GM19467 (cell line): ENCODE measurements around the gene MCF2L2.

Experiments used
- ATAC-seq: cut with Tn5 transposase; IDR thresholded peaks from one replicate; pipeline ENCODE4 v1.9.1; 2021; ENCODE audit warnings: mild to moderate bottlenecking, moderate library complexity; ENCODE audit not compliant: unreplicated experiment

Gene MCF2L2

GRCh38 chr3:183298701-183299153 is 129.7 kb downstream of the MCF2L2 start:
- no peak for ATAC-seq

GRCh38 chr3:183296944-183297343 is 131.5 kb downstream of the MCF2L2 start:
- ATAC-seq: no peak

- no peak for ATAC-seq
Observed at GRCh38 chr3:183295211-183295610, 133.2 kb downstream of the MCF2L2 start.

GRCh38 chr3:183293966-183294365 is 134.5 kb downstream of the MCF2L2 start:
- ATAC-seq: no peak

- no peak for ATAC-seq
Observed at GRCh38 chr3:183291497-183292031, 136.9 kb downstream of the MCF2L2 start.

GRCh38 chr3:183290216-183290615 is 138.2 kb downstream of the MCF2L2 start:
- ATAC-seq: no peak

GRCh38 chr3:183288117-183288516 is 140.3 kb downstream of the MCF2L2 start:
- ATAC-seq: no peak

GRCh38 chr3:183287301-183287971 is 141.0 kb downstream of the MCF2L2 start:
- no peak for ATAC-seq

- peak; percentile 92 for ATAC-seq
Observed at GRCh38 chr3:183285828-183286457, 142.5 kb downstream of the MCF2L2 start.

GRCh38 chr3:183285318-183285717 is 143.1 kb downstream of the MCF2L2 start:
- ATAC-seq: no peak

GRCh38 chr3:183284570-183284969 is 143.8 kb downstream of the MCF2L2 start:
- ATAC-seq: no peak

- no peak for ATAC-seq
Observed at GRCh38 chr3:183283886-183284285, 144.5 kb downstream of the MCF2L2 start.

- no peak for ATAC-seq
Observed at GRCh38 chr3:183281126-183281797, 147.2 kb downstream of the MCF2L2 start.

- no peak for ATAC-seq
Observed at GRCh38 chr3:183279371-183279770, 149.0 kb downstream of the MCF2L2 start.

GRCh38 chr3:183278479-183279088 is 149.8 kb downstream of the MCF2L2 start:
- ATAC-seq: no peak

- ATAC-seq: no peak
Observed at GRCh38 chr3:183277260-183277659, 151.2 kb downstream of the MCF2L2 start.

GRCh38 chr3:183275937-183276336 is 152.5 kb downstream of the MCF2L2 start:
- no peak for ATAC-seq

- no peak for ATAC-seq
Observed at GRCh38 chr3:183275418-183275817, 153.0 kb downstream of the MCF2L2 start.

GRCh38 chr3:183274609-183275008 is 153.8 kb downstream of the MCF2L2 start:
- no peak for ATAC-seq

GRCh38 chr3:183272791-183273190 is 155.6 kb downstream of the MCF2L2 start:
- no peak for ATAC-seq

GRCh38 chr3:183272142-183272541 is 156.3 kb downstream of the MCF2L2 start:
- no peak for ATAC-seq
